OCI-LY7 (cell line): ENCODE data around the gene CEMIP2. TPM values are rescaled to one million over a fixed set of nuclear protein-coding genes. Genes with fewer than 3 reads are reported as not detected.

Source experiments
- BruUV-seq: library from RNA; stranded (reverse); fragments of 400-500 nt; replicated peaks from 2 replicates; lab custom pipeline; 2021; lab: Mats Ljungman, UMichigan
- CTCF ChIA-PET: fragments of 300-600 bp; sonication (Branson Sonifier 250); formaldehyde crosslinking; loops from one replicate; lab custom pipeline; 2022; ENCODE audit warnings: antibody characterized with exemption; ENCODE audit not compliant: unreplicated experiment; lab: Charles Lee
- POLR2A ChIA-PET: fragments of 300-600 bp; sonication (Branson Sonifier 250); formaldehyde crosslinking; loops from one replicate; lab custom pipeline; 2022; ENCODE audit warnings: antibody characterized with exemption; lab: Charles Lee
- DNase-seq: peaks from one replicate; pipeline ENCODE4 v3.0.0-alpha.2; 2015; ENCODE audit warnings: low spot score
- H2AFZ ChIP-seq: fragments of 200-600 bp; sonication (generic), shearing (Covaris generic); 2 replicates; pipeline ENCODE4 v1.6.1; 2014; ENCODE audit warnings: mild to moderate bottlenecking, antibody characterized with exemption, low read length, moderate library complexity
- H3K27ac ChIP-seq: fragments of 200-600 bp; sonication (generic); 2 replicates; pipeline ENCODE4 v1.5.1; 2014; ENCODE audit warnings: mixed run types, low read depth, mild to moderate bottlenecking, moderate library complexity, low read length, inconsistent platforms; ENCODE audit not compliant: poor library complexity, severe bottlenecking
- H3K36me3 ChIP-seq: fragments of 200-600 bp; sonication (generic); 2 replicates; pipeline ENCODE4 v1.6.1; 2014; ENCODE audit warnings: mild to moderate bottlenecking, antibody characterized with exemption, low read length, moderate library complexity, mixed read lengths; ENCODE audit not compliant: insufficient read depth
- H3K4me1 ChIP-seq: fragments of 200-600 bp; sonication (generic); 2 replicates; pipeline ENCODE4 v1.5.1; 2014; ENCODE audit warnings: mild to moderate bottlenecking, low read length; ENCODE audit not compliant: insufficient read depth, poor library complexity, severe bottlenecking
- H3K4me2 ChIP-seq: fragments of 200-600 bp; sonication (generic); 2 replicates; pipeline ENCODE4 v1.6.1; 2014; ENCODE audit warnings: mild to moderate bottlenecking, low read length
- H3K4me3 ChIP-seq: fragments of 200-600 bp; sonication (generic); 2 replicates; pipeline ENCODE4 v1.5.1; 2014; ENCODE audit warnings: mild to moderate bottlenecking, low read depth, low read length; ENCODE audit not compliant: poor library complexity, severe bottlenecking
- H3K79me2 ChIP-seq: fragments of 200-600 bp; sonication (generic); 2 replicates; pipeline ENCODE4 v1.6.1; 2016; ENCODE audit warnings: low read depth, mild to moderate bottlenecking, low read length, moderate library complexity, mixed read lengths; ENCODE audit not compliant: insufficient read depth
- H3K9me2 ChIP-seq: fragments of 200-600 bp; sonication (generic); 2 replicates; pipeline ENCODE4 v1.6.1; 2016; ENCODE audit warnings: mild to moderate bottlenecking, low read length, mixed read lengths; ENCODE audit not compliant: insufficient read depth
- H3K9me3 ChIP-seq: fragments of 200-600 bp; sonication (generic); 2 replicates; pipeline ENCODE4 v1.6.1; 2014; ENCODE audit warnings: mild to moderate bottlenecking, mixed run types, low read length, mixed read lengths
- H4K20me1 ChIP-seq: fragments of 200-600 bp; sonication (generic); 2 replicates; pipeline ENCODE4 v1.6.1; 2014; ENCODE audit warnings: mild to moderate bottlenecking, antibody characterized with exemption, low read length, moderate library complexity, mixed read lengths; ENCODE audit not compliant: insufficient read depth
- EZH2phosphoT487 ChIP-seq: fragments of 200-600 bp; sonication (generic); IDR thresholded peaks from 2 replicates; pipeline ENCODE4 v1.6.1; 2018; ENCODE audit warnings: low read depth, borderline replicate concordance, mild to moderate bottlenecking, mixed run types, antibody characterized with exemption, low read length, moderate library complexity, mixed read lengths
- intact Hi-C: fragments of 100-400 bp; cut with micrococcal nuclease; formaldehyde crosslinking; loops from one replicate; pipeline ENCODE4 v1.10.0; 2022; ENCODE audit not compliant: unreplicated experiment
- total RNA-seq, 2 experiments: library from RNA; depleted of rRNA in 1 of 2; stranded (reverse); fragments of >200 nt in 1 of 2; shearing (Covaris generic) in 1 of 2; gene quantifications; 2 replicates each; pipeline ENCODE4 v1.2.3, GENCODE V29; 2014 to 2022
- TF ChIP-seq, protein P1 (sequence below): fragments of 200-600 bp; sonication (generic); conservative IDR thresholded peaks from 2 replicates; pipeline ENCODE4 v1.5.1; 2014; ENCODE audit warnings: mild to moderate bottlenecking, antibody characterized with exemption, low read length, moderate library complexity, mixed read lengths

The CEMIP2 gene
- total RNA-seq, 2 experiments from 2014 or later = 1.8 to 4.8 TPM

DNA sequence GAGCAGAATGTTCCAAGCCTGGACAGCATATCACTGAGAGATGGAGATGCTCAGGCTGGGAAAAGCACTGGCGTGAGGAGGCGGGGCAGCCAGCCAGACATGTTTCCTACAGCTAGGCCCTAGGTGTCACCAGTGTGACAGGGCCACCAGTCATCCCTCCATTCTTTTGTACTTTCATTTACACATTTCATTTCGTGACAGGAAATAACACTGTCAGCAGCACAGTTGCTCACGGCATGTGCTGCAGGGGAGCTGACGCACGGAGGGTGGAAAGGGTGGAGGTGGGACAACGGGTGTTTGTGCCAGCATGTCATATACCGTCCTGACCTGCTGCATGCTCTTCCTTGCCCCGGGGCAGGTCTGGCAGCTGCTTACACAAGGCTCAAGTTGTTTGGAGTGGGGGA lies 14.8 kb upstream of the CEMIP2 start:
- POLR2A ChIA-PET = interaction anchor here (0.6 to 2.2 kb wide), 6 partner anchors 9 to 44 kb away, joined by 3 to 8 read pairs (median 3); no protein-coding TSS in a partner anchor
- intact Hi-C loops = loop anchor here (1.0 kb wide), 1 partner anchor 12 kb away; no protein-coding TSS in a partner anchor
- no peaks in the 10 kb centered on the region for H3K9me2 ChIP-seq
- TF ChIP-seq EZH2phosphoT487 = no peak
- TF ChIP-seq, protein P1, sequence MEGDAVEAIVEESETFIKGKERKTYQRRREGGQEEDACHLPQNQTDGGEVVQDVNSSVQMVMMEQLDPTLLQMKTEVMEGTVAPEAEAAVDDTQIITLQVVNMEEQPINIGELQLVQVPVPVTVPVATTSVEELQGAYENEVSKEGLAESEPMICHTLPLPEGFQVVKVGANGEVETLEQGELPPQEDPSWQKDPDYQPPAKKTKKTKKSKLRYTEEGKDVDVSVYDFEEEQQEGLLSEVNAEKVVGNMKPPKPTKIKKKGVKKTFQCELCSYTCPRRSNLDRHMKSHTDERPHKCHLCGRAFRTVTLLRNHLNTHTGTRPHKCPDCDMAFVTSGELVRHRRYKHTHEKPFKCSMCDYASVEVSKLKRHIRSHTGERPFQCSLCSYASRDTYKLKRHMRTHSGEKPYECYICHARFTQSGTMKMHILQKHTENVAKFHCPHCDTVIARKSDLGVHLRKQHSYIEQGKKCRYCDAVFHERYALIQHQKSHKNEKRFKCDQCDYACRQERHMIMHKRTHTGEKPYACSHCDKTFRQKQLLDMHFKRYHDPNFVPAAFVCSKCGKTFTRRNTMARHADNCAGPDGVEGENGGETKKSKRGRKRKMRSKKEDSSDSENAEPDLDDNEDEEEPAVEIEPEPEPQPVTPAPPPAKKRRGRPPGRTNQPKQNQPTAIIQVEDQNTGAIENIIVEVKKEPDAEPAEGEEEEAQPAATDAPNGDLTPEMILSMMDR = peak; percentile 60
- peak overlapping the region; percentile 58 for H3K4me2 ChIP-seq
- peak overlapping the region; percentile 31 for H3K4me3 ChIP-seq
- peak overlapping the region; percentile 76; the same call in 1 of the 2 replicates for H2AFZ ChIP-seq
- H4K20me1 ChIP-seq = no peaks in the 10 kb centered on the region
- CTCF ChIA-PET = interaction anchor here (0.7 to 1.4 kb wide), 3 partner anchors 11 to 128 kb away, joined by 3 to 4 read pairs (median 3); partner anchors contain the start of genes ABHD17B and C9orf85
- H3K36me3 ChIP-seq = no peaks in the 10 kb centered on the region
- no TSS peak for BruUV-seq
- peaks cover 13% of the 10 kb centered on the region for H3K4me1 ChIP-seq
- no peak overlapping the region for H3K27ac ChIP-seq
- H3K9me3 ChIP-seq = no peaks in the 10 kb centered on the region
- peak; percentile 75 for DNase-seq
- H3K79me2 ChIP-seq = no peaks in the 10 kb centered on the region

DNA sequence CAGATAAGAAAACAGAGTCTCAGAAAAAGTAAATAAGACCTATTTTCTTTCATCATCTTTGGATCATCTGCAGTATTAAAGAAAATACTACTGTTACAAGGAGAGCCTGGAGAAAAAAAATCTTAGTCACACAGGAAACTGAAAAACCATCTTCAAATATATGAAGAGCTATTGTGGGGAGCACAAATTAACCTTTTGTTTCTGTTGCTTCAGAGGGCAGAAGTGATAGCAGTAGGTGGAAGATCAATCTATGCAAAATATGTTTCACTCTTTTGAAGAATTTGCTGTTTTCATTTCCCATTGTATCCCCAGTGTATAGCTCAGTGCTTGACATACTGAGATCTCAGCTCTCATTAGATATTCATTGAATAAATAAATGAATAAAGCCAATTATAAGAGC lies 13.1 kb upstream of the CEMIP2 start:
- POLR2A ChIA-PET = interaction anchor here (0.5 to 1.2 kb wide), 4 partner anchors 15 to 130 kb away, joined by 3 to 4 read pairs (median 3); partner anchors contain the start of genes ABHD17B and C9orf85
- Histone ChIP-seq H3K9me2 (no peaks in the 10 kb centered on the region), H3K4me1 (peaks cover 13% of the 10 kb centered on the region), H3K4me2 (no peak overlapping the region), H3K9me3 (no peaks in the 10 kb centered on the region), H3K79me2 (no peaks in the 10 kb centered on the region), H2AFZ (no peak overlapping the region), H4K20me1 (no peaks in the 10 kb centered on the region), H3K4me3 (no peak overlapping the region), H3K27ac (no peak overlapping the region), H3K36me3 (no peaks in the 10 kb centered on the region)
- CTCF ChIA-PET = interaction anchor here (1.4 kb wide), 1 partner anchor 13 kb away, joined by 4 read pairs; no protein-coding TSS in a partner anchor
- no peak for DNase-seq
- BruUV-seq = no TSS peak
- intact Hi-C loops = no loop called here
- no peak for TF ChIP-seq EZH2phosphoT487
- TF ChIP-seq, protein P1 = no peak

DNA sequence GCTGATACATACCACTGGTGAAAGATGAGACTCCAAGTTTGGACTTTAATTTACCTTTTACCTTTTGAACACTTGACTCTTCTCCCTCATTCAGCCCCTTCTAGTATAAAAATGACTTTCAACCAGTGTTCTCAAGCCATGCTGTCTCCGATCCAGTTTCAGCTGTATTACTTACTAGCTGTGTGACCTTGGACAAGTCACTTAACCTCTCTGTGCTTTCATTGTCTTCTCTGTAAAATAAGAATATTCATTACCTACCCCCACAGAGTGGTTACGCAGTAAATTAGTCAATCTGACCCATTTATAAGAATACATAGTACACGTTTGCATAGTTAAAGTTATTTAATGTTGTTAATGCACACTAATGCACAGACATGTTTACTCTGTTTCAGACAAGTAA lies 12.6 kb upstream of the CEMIP2 start:
- no peaks in the 10 kb centered on the region for H3K9me2 ChIP-seq
- peaks cover 13% of the 10 kb centered on the region for H3K4me1 ChIP-seq
- H3K79me2 ChIP-seq = no peaks in the 10 kb centered on the region
- no TSS peak for BruUV-seq
- ChIA-PET POLR2A (interaction anchor here (0.5 to 1.2 kb wide), 5 partner anchors 16 to 130 kb away, joined by 3 to 7 read pairs (median 3); partner anchors contain the start of genes ABHD17B and C9orf85), CTCF (interaction anchor here (1.0 kb wide), 1 partner anchor 16 kb away, joined by 11 read pairs; no protein-coding TSS in a partner anchor)
- no peak overlapping the region for H3K4me2 ChIP-seq
- no peak overlapping the region for H3K27ac ChIP-seq
- no peak overlapping the region for H2AFZ ChIP-seq
- H3K36me3 ChIP-seq = no peaks in the 10 kb centered on the region
- no peak for TF ChIP-seq EZH2phosphoT487
- TF ChIP-seq, protein P1 = no peak
- H4K20me1 ChIP-seq = no peaks in the 10 kb centered on the region
- no peak for DNase-seq
- no peaks in the 10 kb centered on the region for H3K9me3 ChIP-seq
- intact Hi-C loops = no loop called here
- H3K4me3 ChIP-seq = no peak overlapping the region
